Activated naive CD4-positive, alpha-beta T cell treated with anti-CD3 and anti-CD28 coated beads, Interleukin-2, amount 10 ng/mL, durations not matched to agents 7 days and 5 days (primary cell): ENCODE measurements around the gene ASB10.

Experiments
- CTCF ChIA-PET: fragments of 350-600 bp; sonication (Branson Sonifier 250); formaldehyde crosslinking; loops from one replicate; lab custom pipeline; 2021; ENCODE audit warnings: antibody characterized with exemption; lab: Charles Lee
- DNase-seq: peaks from one replicate; pipeline ENCODE4 v3.0.0-alpha.2; 2020
- H3K27ac Mint-ChIP-seq: one replicate; pipeline ENCODE4 v1.8.0; 2021; ENCODE audit warnings: mild to moderate bottlenecking, moderate library complexity, mixed read lengths
- H3K27me3 Mint-ChIP-seq: one replicate; pipeline ENCODE4 v1.8.0; 2021; ENCODE audit warnings: mild to moderate bottlenecking, mixed read lengths
- H3K36me3 Mint-ChIP-seq: one replicate; pipeline ENCODE4 v1.8.0; 2021; ENCODE audit warnings: mixed read lengths
- H3K4me1 Mint-ChIP-seq: one replicate; pipeline ENCODE4 v1.8.0; 2021; ENCODE audit warnings: mixed read lengths
- H3K4me3 Mint-ChIP-seq: one replicate; pipeline ENCODE4 v1.8.0; 2021; ENCODE audit warnings: mild to moderate bottlenecking, moderate library complexity, mixed read lengths
- H3K9me3 Mint-ChIP-seq: one replicate; pipeline ENCODE4 v1.8.0; 2021; ENCODE audit warnings: mixed read lengths

The ASB10 gene

DNA sequence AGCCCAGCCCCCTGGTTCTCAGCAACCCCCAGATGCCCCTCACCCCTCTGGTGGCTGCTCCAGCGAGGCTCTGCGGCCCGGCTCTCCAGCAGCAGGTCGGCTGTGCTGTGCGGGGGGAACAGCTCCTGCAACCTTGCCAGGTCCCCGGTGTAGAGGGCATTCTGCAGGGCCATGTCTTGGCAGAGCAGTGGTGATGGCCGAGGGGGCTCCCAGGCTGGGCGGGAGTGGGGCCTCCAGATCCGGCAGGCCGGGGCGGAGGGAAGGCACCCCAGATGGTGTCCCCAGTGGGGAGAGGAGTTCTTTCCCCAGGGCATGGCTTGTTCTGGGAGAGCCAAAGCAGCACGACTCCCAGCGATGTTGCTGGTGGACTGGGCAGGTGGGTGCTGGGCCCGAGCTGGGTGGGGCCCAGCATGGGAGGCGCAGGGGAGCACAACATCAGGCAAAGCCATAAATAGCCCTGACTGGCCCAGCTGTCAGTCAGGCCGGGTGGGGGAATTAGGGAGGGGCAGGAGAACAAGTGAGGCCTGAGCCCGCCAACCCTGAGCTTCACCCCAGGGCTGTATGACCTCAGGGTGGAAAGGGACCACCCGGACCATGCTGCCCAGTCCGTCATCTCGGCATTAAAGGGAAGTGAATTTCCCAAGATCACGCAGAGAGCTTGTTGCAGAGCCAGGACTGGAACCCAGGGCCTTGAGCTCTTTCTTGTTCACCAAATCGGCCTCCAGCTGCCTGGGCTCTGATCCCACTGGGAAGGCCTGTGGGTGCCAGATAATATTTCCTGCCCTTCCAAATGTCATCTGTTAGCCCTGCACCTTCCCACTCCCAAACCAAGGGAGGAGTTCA, 580 bp upstream of the ASB10 start:
- H3K36me3 Mint-ChIP-seq = no peaks in the 10 kb centered on the region
- DNase-seq = no peak
- H3K4me3 Mint-ChIP-seq = no peak overlapping the region
- no peak overlapping the region for H3K27ac Mint-ChIP-seq
- H3K4me1 Mint-ChIP-seq = no peaks in the 10 kb centered on the region
- no peaks in the 10 kb centered on the region for H3K9me3 Mint-ChIP-seq
- CTCF ChIA-PET = no interaction called here
- peaks cover 18% of the 10 kb centered on the region for H3K27me3 Mint-ChIP-seq

GRCh38 chr7:151185762-151186639, 1.0 kb downstream of the ASB10 start:
- Mint-ChIP-seq H3K4me3 (no peak overlapping the region), H3K9me3 (no peaks in the 10 kb centered on the region), H3K4me1 (no peaks in the 10 kb centered on the region), H3K27me3 (peaks cover 21% of the 10 kb centered on the region), H3K27ac (no peak overlapping the region), H3K36me3 (no peaks in the 10 kb centered on the region)
- CTCF ChIA-PET = no interaction called here
- no peak for DNase-seq

DNA sequence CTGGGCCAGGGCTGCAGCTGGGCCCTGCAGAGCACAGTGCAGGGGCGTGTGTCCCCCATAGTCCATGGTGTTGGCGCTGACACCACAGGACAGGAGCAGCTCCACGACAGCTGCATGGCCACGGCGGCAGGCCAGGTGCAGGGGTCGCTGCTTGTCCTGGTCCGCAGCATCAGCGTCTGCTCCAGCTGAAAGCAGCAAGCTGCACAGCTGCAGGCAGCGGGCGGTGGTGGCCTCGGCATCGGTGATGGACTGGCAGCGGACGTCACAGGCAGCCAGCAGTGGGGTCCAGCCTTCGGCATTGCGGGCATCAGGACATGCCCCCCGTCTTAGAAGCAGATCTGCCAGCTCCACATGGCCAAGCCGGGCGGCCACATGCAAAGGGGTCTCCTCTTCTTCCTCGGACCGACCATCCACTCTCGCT, 6.0 kb downstream of the ASB10 start:
- H3K4me1 Mint-ChIP-seq = no peaks in the 10 kb centered on the region
- DNase-seq = peak; percentile 8
- CTCF ChIA-PET = interaction anchor here (2.6 kb wide), 1 partner anchor 11 kb away, joined by 10 read pairs; no protein-coding TSS in a partner anchor
- no peak overlapping the region for H3K27ac Mint-ChIP-seq
- H3K27me3 Mint-ChIP-seq = peaks cover 36% of the 10 kb centered on the region
- H3K4me3 Mint-ChIP-seq = no peak overlapping the region
- no peaks in the 10 kb centered on the region for H3K36me3 Mint-ChIP-seq
- H3K9me3 Mint-ChIP-seq = no peaks in the 10 kb centered on the region

DNA sequence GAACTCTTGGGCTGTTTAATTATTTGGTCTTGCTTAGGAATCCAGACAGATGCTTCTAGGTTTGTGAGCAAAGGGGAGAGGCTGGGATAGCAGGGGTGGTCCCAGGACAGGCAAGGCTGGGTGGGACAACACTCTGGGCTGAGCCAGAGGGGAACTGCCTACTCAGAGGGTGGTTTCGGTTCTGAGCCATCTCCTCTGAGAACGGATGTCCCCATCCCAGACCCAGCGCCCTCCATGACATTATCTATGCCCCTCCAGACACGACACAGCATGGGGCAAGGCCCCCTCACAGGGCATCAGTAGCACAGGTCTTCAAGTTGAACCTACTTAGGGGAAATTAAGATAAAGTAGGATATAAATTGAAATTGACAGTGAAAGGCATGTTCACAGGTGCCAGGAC, 7.1 kb downstream of the ASB10 start:
- Mint-ChIP-seq H3K4me1 (no peaks in the 10 kb centered on the region), H3K27me3 (peaks cover 47% of the 10 kb centered on the region), H3K27ac (no peak overlapping the region), H3K4me3 (no peak overlapping the region), H3K36me3 (no peaks in the 10 kb centered on the region), H3K9me3 (no peaks in the 10 kb centered on the region)
- DNase-seq = no peak
- CTCF ChIA-PET = interaction anchor here (1.6 kb wide), 1 partner anchor 10 kb away, joined by 9 read pairs; no protein-coding TSS in a partner anchor

DNA sequence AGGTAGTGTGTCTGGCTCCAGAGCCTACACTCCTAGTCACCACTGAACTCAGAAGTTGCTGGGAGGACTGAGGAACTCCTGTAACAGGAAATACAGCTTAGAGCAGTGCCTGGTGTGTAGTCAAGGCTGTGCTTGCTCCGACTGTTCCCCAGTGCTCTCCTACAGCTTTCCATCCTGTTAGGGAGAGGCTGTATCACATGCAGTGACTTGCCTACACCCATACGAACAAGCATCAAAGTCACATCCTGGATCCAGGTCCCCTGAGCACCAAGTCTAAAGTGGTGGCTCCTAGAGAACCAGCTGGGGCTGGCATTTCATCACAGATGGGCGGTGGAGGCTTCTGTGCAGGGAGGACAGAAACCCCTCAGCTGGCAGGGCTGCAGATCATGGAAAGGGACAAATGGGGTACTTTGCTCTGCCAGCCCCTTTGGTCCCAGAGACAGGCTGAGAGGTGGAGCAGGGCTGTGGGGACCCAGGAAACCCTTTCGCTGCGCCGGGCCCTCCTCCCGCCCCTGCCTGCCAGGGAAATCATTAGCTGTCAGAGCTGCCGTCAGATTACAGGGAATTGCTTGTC, 7.7 kb downstream of the ASB10 start:
- H3K36me3 Mint-ChIP-seq = no peaks in the 10 kb centered on the region

GRCh38 chr7:151178831-151179230, 8.2 kb downstream of the ASB10 start:
- CTCF ChIA-PET = interaction anchor here (0.8 to 1.6 kb wide), 3 partner anchors 9 to 865 kb away, joined by 3 to 9 read pairs (median 4); no protein-coding TSS in a partner anchor
- H3K4me3 Mint-ChIP-seq = no peak overlapping the region
- no peak overlapping the region for H3K27ac Mint-ChIP-seq
- H3K36me3 Mint-ChIP-seq = no peaks in the 10 kb centered on the region
- H3K9me3 Mint-ChIP-seq = no peaks in the 10 kb centered on the region
- peaks cover 56% of the 10 kb centered on the region for H3K27me3 Mint-ChIP-seq
- H3K4me1 Mint-ChIP-seq = no peaks in the 10 kb centered on the region
- DNase-seq = no peak

More for the DNA sequence above, 7.7 kb downstream of the ASB10 start:
- Mint-ChIP-seq H3K27me3 (peaks cover 53% of the 10 kb centered on the region), H3K4me1 (no peaks in the 10 kb centered on the region), H3K4me3 (no peak overlapping the region), H3K27ac (no peak overlapping the region), H3K9me3 (no peaks in the 10 kb centered on the region)
- DNase-seq = no peak
- CTCF ChIA-PET = interaction anchor here (0.8 to 1.6 kb wide), 3 partner anchors 10 to 866 kb away, joined by 3 to 9 read pairs (median 4); no protein-coding TSS in a partner anchor

DNA sequence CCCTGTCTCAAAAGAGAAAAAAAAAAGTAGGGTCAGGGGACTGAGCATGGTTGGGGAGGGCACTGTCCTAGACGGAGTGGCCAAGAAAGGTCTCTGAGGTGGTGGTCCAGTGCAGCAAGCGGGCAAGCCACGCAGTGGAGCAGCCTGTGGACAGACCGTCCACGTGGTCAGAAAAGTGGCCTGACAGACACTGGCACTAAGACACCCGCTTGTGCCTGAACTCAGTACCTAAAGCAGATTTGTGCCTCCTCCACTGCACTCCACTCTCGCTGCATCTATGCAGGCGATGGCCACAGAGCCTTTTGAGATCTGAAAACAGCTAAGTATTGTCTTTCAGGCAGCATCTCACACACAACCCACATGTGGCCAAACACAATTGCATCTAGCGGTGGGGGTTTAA, 8.8 kb downstream of the ASB10 start:
- peaks cover 62% of the 10 kb centered on the region for H3K27me3 Mint-ChIP-seq
- H3K4me3 Mint-ChIP-seq = no peak overlapping the region
- no peaks in the 10 kb centered on the region for H3K9me3 Mint-ChIP-seq
- CTCF ChIA-PET = interaction anchor here (0.8 to 1.4 kb wide), 2 partner anchors 51 to 865 kb away, joined by 3 to 4 read pairs; no protein-coding TSS in a partner anchor
- no peaks in the 10 kb centered on the region for H3K36me3 Mint-ChIP-seq
- no peaks in the 10 kb centered on the region for H3K4me1 Mint-ChIP-seq
- no peak for DNase-seq
- H3K27ac Mint-ChIP-seq = no peak overlapping the region

DNA sequence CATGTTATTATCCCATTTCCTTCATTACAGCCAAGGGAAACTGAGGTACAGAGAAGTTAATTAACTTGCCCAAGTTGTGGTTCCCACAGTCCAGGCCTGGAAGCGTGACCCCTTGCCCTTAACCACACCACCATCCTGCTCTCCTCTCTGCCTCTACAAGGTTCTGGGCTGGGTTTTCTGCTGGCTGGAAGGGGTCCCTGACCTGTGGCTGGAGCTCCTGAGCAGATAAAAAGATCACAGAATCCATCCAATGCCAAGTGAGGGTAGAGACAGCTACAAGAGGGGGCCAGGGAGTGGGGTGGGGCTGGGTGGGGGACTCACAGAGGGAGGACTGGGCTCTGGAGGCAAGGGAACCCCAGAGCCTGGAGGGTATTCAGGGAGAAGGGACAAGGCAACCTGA, 9.7 kb downstream of the ASB10 start:
- Mint-ChIP-seq H3K9me3 (no peaks in the 10 kb centered on the region), H3K27ac (no peak overlapping the region), H3K4me3 (no peak overlapping the region), H3K36me3 (no peaks in the 10 kb centered on the region), H3K4me1 (peaks cover 5% of the 10 kb centered on the region), H3K27me3 (peaks cover 71% of the 10 kb centered on the region)
- DNase-seq = no peak
- CTCF ChIA-PET = interaction anchor here (1.1 to 1.4 kb wide), 3 partner anchors 13 to 53 kb away, joined by 3 read pairs; no protein-coding TSS in a partner anchor

- H3K27me3 Mint-ChIP-seq = peaks cover 76% of the 10 kb centered on the region
- H3K4me3 Mint-ChIP-seq = no peak overlapping the region
- no peaks in the 10 kb centered on the region for H3K36me3 Mint-ChIP-seq
- H3K4me1 Mint-ChIP-seq = peaks cover 5% of the 10 kb centered on the region
- no peak overlapping the region for H3K27ac Mint-ChIP-seq
- CTCF ChIA-PET = interaction anchor here (0.9 to 1.4 kb wide), 3 partner anchors 14 to 71 kb away, joined by 3 to 4 read pairs (median 3); no protein-coding TSS in a partner anchor
- no peaks in the 10 kb centered on the region for H3K9me3 Mint-ChIP-seq
- no peak for DNase-seq
Measured at GRCh38 chr7:151176401-151176800, 10.6 kb downstream of the ASB10 start.

DNA sequence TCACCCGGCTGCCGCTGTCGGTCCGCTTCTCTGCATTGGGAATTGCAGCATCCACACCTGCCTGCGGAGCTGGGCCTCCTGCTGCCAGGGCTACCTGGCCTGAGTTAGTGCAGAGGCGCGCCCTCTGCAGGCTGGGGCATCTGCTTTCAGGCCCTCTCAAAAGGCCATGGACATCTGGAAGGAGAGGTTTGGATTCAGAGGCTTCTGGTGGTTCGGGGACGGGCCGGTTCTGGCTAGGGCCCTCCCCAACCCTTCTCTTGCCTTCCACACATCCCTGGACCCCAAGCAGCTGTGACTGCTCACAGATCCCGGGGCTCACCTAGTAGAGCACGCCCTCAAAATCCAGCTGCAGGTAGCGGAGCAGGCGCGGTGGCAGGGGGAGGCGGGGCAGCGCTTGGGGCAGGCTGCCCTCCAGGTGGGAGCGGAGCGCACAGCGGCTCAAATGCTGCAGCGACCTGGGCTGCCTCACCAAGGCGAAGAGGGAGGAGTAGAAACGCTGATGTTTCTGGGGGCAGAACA, 11.2 kb downstream of the ASB10 start:
- H3K27ac Mint-ChIP-seq = no peak overlapping the region
- DNase-seq = no peak
- CTCF ChIA-PET = interaction anchor here (0.9 to 1.4 kb wide), 3 partner anchors 14 to 71 kb away, joined by 3 to 4 read pairs (median 3); no protein-coding TSS in a partner anchor
- H3K4me1 Mint-ChIP-seq = peaks cover 5% of the 10 kb centered on the region
- peaks cover 82% of the 10 kb centered on the region for H3K27me3 Mint-ChIP-seq
- no peaks in the 10 kb centered on the region for H3K36me3 Mint-ChIP-seq
- H3K9me3 Mint-ChIP-seq = no peaks in the 10 kb centered on the region
- no peak overlapping the region for H3K4me3 Mint-ChIP-seq

- no peaks in the 10 kb centered on the region for H3K36me3 Mint-ChIP-seq
- CTCF ChIA-PET = interaction anchor here (1.3 kb wide), 1 partner anchor 72 kb away, joined by 3 read pairs; no protein-coding TSS in a partner anchor
- H3K27me3 Mint-ChIP-seq = peaks cover 88% of the 10 kb centered on the region
- DNase-seq = no peak
- H3K27ac Mint-ChIP-seq = no peak overlapping the region
- no peaks in the 10 kb centered on the region for H3K9me3 Mint-ChIP-seq
- H3K4me3 Mint-ChIP-seq = no peak overlapping the region
- H3K4me1 Mint-ChIP-seq = peaks cover 5% of the 10 kb centered on the region
Measured at GRCh38 chr7:151175047-151175792, 11.8 kb downstream of the ASB10 start.

DNA sequence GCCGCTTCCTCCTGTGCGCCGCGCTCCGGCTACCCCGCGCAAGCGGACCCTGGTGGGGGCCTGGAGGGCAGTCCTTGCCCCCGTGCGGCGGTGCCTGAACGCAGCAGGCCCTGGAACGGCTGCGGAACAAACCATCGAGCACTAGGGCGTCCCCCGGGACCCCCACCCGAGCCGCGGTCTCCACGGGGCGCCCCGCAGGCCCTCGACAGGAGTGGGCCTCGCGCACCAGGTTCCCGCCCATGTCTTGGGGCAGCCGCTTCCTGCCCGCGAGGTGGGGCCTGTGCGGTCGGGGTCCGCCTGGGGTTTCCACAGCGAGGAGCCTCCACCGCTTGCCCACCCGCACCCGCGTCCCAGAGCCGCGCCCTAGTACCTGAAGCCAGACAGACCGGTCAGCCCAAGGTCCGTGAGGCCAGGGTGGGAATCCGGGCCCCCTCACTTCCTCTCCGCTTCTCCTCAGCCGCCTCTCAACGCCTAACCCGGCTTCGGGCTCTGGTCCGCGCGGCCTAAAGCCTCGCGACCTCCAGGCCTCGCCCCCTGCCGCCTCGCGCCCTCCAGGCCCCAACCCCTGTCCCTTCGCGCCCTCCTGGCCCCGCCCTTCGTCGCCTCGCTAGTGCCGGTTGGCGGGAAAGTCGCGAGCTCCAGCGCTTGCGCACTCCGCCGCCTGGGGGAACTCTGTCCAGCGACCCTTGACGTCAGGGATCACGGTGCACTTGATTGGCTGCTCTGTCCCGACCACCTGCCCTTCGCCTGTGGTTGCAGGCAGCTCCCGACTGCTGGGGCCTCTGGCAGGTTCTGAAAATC, 12.6 kb downstream of the ASB10 start:
- peaks cover 92% of the 10 kb centered on the region for H3K27me3 Mint-ChIP-seq
- CTCF ChIA-PET = no interaction called here
- no peak for DNase-seq

More for the DNA sequence above, 12.6 kb downstream of the ASB10 start:
- H3K4me1 Mint-ChIP-seq = peaks cover 5% of the 10 kb centered on the region
- H3K4me3 Mint-ChIP-seq = no peak overlapping the region
- no peaks in the 10 kb centered on the region for H3K36me3 Mint-ChIP-seq
- no peaks in the 10 kb centered on the region for H3K9me3 Mint-ChIP-seq
- H3K27ac Mint-ChIP-seq = no peak overlapping the region
